Measurements from ENCODE around the gene PPARG.

- TF ChIP-seq, protein P1, sequence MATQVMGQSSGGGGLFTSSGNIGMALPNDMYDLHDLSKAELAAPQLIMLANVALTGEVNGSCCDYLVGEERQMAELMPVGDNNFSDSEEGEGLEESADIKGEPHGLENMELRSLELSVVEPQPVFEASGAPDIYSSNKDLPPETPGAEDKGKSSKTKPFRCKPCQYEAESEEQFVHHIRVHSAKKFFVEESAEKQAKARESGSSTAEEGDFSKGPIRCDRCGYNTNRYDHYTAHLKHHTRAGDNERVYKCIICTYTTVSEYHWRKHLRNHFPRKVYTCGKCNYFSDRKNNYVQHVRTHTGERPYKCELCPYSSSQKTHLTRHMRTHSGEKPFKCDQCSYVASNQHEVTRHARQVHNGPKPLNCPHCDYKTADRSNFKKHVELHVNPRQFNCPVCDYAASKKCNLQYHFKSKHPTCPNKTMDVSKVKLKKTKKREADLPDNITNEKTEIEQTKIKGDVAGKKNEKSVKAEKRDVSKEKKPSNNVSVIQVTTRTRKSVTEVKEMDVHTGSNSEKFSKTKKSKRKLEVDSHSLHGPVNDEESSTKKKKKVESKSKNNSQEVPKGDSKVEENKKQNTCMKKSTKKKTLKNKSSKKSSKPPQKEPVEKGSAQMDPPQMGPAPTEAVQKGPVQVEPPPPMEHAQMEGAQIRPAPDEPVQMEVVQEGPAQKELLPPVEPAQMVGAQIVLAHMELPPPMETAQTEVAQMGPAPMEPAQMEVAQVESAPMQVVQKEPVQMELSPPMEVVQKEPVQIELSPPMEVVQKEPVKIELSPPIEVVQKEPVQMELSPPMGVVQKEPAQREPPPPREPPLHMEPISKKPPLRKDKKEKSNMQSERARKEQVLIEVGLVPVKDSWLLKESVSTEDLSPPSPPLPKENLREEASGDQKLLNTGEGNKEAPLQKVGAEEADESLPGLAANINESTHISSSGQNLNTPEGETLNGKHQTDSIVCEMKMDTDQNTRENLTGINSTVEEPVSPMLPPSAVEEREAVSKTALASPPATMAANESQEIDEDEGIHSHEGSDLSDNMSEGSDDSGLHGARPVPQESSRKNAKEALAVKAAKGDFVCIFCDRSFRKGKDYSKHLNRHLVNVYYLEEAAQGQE (IDR thresholded peaks at IDR 0.05), result no peak
- no peak for TF ChIP-seq CTCF (IDR thresholded peaks at IDR 0.05; ENCODE audit: low read depth, low read length, missing input control)
Observed at GRCh38 chr3:12294885-12295580, 6.2 kb downstream of the PPARG start.
